Activated B cell treated with CpG ODN at 0.5 μM for 24 hours (primary cell): ENCODE results near the gene PLEKHA7. TPM values are rescaled to one million over a fixed set of nuclear protein-coding genes. Genes with fewer than 3 reads are reported as not detected.

Experiments used
- ATAC-seq: fragments of 200-7000 bp; cut with Tn5 transposase; one replicate; pipeline ENCODE4 v1.10.0; 2021; ENCODE audit warnings: low read depth, mild to moderate bottlenecking, moderate library complexity
- CTCF ChIA-PET: fragments of 350-600 bp; sonication (Branson Sonifier 250); formaldehyde crosslinking; loops from one replicate; lab custom pipeline; 2021; ENCODE audit warnings: antibody characterized with exemption; lab: Charles Lee
- POLR2A ChIA-PET: fragments of 350-600 bp; sonication (Branson Sonifier 250); formaldehyde crosslinking; loops from one replicate; lab custom pipeline; 2021; ENCODE audit warnings: antibody characterized with exemption; lab: Charles Lee
- DNase-seq: peaks from one replicate; pipeline ENCODE4 v3.0.0; 2022
- H3K27ac Mint-ChIP-seq: one replicate; pipeline ENCODE4 v1.8.0; 2020; ENCODE audit warnings: mixed read lengths
- H3K27me3 Mint-ChIP-seq: one replicate; pipeline ENCODE4 v1.8.0; 2021; ENCODE audit warnings: mixed read lengths
- H3K36me3 Mint-ChIP-seq: one replicate; pipeline ENCODE4 v1.8.0; 2021; ENCODE audit warnings: low read depth, mixed read lengths
- H3K4me1 Mint-ChIP-seq: one replicate; pipeline ENCODE4 v1.8.0; 2021; ENCODE audit warnings: mixed read lengths
- H3K4me3 Mint-ChIP-seq: one replicate; pipeline ENCODE4 v1.8.0; 2020; ENCODE audit warnings: mild to moderate bottlenecking, mixed read lengths
- H3K9me3 Mint-ChIP-seq: one replicate; pipeline ENCODE4 v1.8.0; 2020; ENCODE audit warnings: mixed read lengths
- intact Hi-C: fragments of 100-400 bp; cut with micrococcal nuclease; formaldehyde crosslinking; loops from one replicate; pipeline ENCODE4 v1.15.1; 2024
- total RNA-seq: library from RNA; stranded (reverse); gene quantifications from 2 replicates; pipeline ENCODE4 v1.2.3, GENCODE V29; 2022
- TF ChIP-seq, protein P1 (sequence below): fragments of 200-600 bp; IDR thresholded peaks from one replicate; pipeline ENCODE4 v1.8.0; 2022; ENCODE audit warnings: antibody characterized with exemption, mild to moderate bottlenecking

Gene PLEKHA7
- total RNA-seq, 1 donor from 2014 or later: 4.9 TPM

DNA sequence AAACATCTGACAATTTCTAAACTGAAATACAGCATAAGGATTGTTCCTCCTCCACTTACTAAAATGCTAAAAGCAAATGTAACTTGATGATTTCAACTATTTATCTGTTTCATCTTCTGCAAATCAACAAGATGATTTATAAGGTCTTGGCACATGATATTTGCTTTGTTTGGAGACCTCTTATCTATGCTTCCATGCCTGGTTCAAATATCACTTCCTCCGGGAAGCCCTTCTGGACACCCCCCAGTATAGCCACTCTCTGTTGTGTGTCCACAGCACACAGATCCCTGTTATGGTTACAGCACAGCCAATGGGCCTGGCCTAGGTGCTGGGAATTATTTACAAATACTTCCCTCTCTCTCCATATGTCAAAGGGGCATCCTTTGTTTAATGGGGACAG is 160.9 kb downstream of the PLEKHA7 start:
- POLR2A ChIA-PET: no interaction called here
- TF ChIP-seq, protein P1, sequence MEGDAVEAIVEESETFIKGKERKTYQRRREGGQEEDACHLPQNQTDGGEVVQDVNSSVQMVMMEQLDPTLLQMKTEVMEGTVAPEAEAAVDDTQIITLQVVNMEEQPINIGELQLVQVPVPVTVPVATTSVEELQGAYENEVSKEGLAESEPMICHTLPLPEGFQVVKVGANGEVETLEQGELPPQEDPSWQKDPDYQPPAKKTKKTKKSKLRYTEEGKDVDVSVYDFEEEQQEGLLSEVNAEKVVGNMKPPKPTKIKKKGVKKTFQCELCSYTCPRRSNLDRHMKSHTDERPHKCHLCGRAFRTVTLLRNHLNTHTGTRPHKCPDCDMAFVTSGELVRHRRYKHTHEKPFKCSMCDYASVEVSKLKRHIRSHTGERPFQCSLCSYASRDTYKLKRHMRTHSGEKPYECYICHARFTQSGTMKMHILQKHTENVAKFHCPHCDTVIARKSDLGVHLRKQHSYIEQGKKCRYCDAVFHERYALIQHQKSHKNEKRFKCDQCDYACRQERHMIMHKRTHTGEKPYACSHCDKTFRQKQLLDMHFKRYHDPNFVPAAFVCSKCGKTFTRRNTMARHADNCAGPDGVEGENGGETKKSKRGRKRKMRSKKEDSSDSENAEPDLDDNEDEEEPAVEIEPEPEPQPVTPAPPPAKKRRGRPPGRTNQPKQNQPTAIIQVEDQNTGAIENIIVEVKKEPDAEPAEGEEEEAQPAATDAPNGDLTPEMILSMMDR: no peak
- Mint-ChIP-seq H3K4me3 (no peak overlapping the region), H3K4me1 (no peaks in the 10 kb centered on the region), H3K27ac (no peak overlapping the region), H3K36me3 (no peaks in the 10 kb centered on the region), H3K27me3 (no peaks in the 10 kb centered on the region), H3K9me3 (no peaks in the 10 kb centered on the region)
- CTCF ChIA-PET: no interaction called here
- no peak for ATAC-seq
- intact Hi-C loops: no loop called here
- no peak for DNase-seq

- intact Hi-C loops: no loop called here
- H3K9me3 Mint-ChIP-seq: no peaks in the 10 kb centered on the region
- TF ChIP-seq, protein P1: no peak
- H3K27me3 Mint-ChIP-seq: no peaks in the 10 kb centered on the region
- H3K27ac Mint-ChIP-seq: no peak overlapping the region
- CTCF ChIA-PET: no interaction called here
- no peaks in the 10 kb centered on the region for H3K4me1 Mint-ChIP-seq
- no peak for DNase-seq
- H3K36me3 Mint-ChIP-seq: no peaks in the 10 kb centered on the region
- POLR2A ChIA-PET: no interaction called here
- no peak overlapping the region for H3K4me3 Mint-ChIP-seq
- no peak for ATAC-seq
Observed at GRCh38 chr11:16846305-16846704, 167.9 kb downstream of the PLEKHA7 start.

DNA sequence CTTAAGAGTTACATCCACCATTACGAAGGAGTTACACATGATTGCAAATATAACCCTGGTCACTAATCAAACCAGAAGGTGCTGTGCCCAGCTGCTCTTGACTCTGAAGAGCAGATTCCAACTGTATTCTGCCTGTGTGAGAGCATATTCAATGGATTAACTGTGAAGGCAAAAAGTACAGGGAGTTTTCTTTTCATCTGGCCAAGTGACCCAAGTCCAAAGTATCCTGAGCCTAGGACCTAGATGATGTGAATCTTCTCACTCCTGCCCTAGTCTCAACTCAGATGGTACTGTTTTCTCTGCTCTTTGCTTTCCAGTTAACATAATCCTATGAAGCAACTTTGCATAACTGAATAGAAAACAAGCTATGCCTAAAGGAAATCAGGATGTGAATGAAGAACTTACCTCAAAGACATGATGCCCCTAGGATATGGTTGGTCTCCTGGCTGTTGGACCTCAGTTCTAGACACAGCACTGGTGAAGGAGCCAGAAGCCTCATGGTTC is 169.9 kb downstream of the PLEKHA7 start:
- DNase-seq (no peak), ATAC-seq (no peak)
- H3K4me3 Mint-ChIP-seq: no peak overlapping the region
- no peak overlapping the region for H3K27ac Mint-ChIP-seq
- TF ChIP-seq, protein P1: no peak
- ChIA-PET CTCF (no interaction called here), POLR2A (no interaction called here)
- H3K36me3 Mint-ChIP-seq: no peaks in the 10 kb centered on the region
- no peaks in the 10 kb centered on the region for H3K27me3 Mint-ChIP-seq
- no peaks in the 10 kb centered on the region for H3K9me3 Mint-ChIP-seq
- no peaks in the 10 kb centered on the region for H3K4me1 Mint-ChIP-seq
- intact Hi-C loops: no loop called here

GRCh38 chr11:16843294-16843693 is 170.9 kb downstream of the PLEKHA7 start:
- Mint-ChIP-seq H3K27me3 (no peaks in the 10 kb centered on the region), H3K9me3 (no peaks in the 10 kb centered on the region), H3K27ac (no peak overlapping the region), H3K36me3 (no peaks in the 10 kb centered on the region), H3K4me3 (no peak overlapping the region), H3K4me1 (no peaks in the 10 kb centered on the region)
- TF ChIP-seq, protein P1: no peak
- ATAC-seq (no peak), DNase-seq (no peak)
- ChIA-PET POLR2A (no interaction called here), CTCF (no interaction called here)
- intact Hi-C loops: no loop called here

- ChIA-PET POLR2A (no interaction called here), CTCF (no interaction called here)
- intact Hi-C loops: no loop called here
- Mint-ChIP-seq H3K4me3 (no peak overlapping the region), H3K4me1 (no peaks in the 10 kb centered on the region), H3K27me3 (no peaks in the 10 kb centered on the region), H3K9me3 (no peaks in the 10 kb centered on the region), H3K27ac (no peak overlapping the region), H3K36me3 (no peaks in the 10 kb centered on the region)
- ATAC-seq (no peak), DNase-seq (no peak)
- TF ChIP-seq, protein P1: no peak
Observed at GRCh38 chr11:16841984-16842383, 172.2 kb downstream of the PLEKHA7 start.
